ENCODE results near the gene FAM234A.

DNA sequence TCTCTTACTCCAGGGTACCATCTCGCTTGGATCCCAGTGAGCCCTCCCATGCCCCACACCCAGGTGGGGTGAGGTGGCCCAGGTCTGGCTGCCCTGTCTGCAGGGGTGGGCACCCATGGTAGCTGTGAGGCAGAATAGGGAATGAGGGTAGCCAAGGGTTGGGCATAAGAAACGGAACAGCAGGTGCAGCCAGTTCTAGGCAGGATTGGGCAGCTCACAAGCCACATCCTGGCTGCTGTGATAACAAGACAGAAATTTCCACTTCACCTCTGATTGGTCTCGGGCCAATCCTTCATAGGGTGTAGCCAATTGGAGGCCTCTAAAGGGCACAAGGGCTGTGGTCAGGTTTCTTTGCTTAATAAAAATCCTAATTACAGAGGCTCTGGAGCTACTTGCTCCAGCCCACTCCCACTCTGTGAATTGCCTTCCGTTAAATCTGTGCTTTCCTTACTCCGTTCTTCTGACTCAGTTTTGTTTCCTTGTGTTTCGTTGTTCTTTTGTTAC, 44.3 kb downstream of the FAM234A start:
- TF ChIP-seq, protein P1, sequence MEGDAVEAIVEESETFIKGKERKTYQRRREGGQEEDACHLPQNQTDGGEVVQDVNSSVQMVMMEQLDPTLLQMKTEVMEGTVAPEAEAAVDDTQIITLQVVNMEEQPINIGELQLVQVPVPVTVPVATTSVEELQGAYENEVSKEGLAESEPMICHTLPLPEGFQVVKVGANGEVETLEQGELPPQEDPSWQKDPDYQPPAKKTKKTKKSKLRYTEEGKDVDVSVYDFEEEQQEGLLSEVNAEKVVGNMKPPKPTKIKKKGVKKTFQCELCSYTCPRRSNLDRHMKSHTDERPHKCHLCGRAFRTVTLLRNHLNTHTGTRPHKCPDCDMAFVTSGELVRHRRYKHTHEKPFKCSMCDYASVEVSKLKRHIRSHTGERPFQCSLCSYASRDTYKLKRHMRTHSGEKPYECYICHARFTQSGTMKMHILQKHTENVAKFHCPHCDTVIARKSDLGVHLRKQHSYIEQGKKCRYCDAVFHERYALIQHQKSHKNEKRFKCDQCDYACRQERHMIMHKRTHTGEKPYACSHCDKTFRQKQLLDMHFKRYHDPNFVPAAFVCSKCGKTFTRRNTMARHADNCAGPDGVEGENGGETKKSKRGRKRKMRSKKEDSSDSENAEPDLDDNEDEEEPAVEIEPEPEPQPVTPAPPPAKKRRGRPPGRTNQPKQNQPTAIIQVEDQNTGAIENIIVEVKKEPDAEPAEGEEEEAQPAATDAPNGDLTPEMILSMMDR (IDR thresholded peaks at IDR 0.05; ENCODE audit: extremely low read depth in 1 of 2, insufficient read depth in 1 of 2, low read depth in 1 of 2, low read length in 2 of 2), result no peak
- no peak for TF ChIP-seq POLR2A (IDR thresholded peaks at IDR 0.05; ENCODE audit: low read depth, low read length)

All from endothelial cell of umbilical vein (primary cell).